ENCODE measurements around the gene TP53AIP1. TPM values are rescaled to one million over a fixed set of nuclear protein-coding genes. Genes with fewer than 3 reads are reported as not detected.

Gene TP53AIP1
- total RNA-seq, 1 experiment from 2014 or later = 2.3 TPM

GRCh38 chr11:128964463-128964930 lies 21.8 kb upstream of the TP53AIP1 start:
- TF ChIP-seq CTCF (conservative IDR thresholded peaks at IDR 0.05; ENCODE audit: low read depth, low read length) (no peak), EZH2 (IDR thresholded peaks at IDR 0.05; ENCODE audit: borderline replicate concordance, low read depth, low read length, poor library complexity, severe bottlenecking) (no peak)
- H3K27me3 ChIP-seq (replicated peaks; ENCODE audit: insufficient read depth, low read depth, low read length, poor library complexity) = no peaks in the 10 kb centered on the region
- no peaks in the 10 kb centered on the region for H3K4me1 ChIP-seq (ENCODE audit: insufficient read depth, low read length, poor library complexity, severe bottlenecking)
- POLR2A ChIA-PET (ENCODE audit: low non-redundant PET) = no interaction called here
- no TSS peak for BruUV-seq (replicated peaks)
- CTCF ChIA-PET = interaction anchor here (0.5 kb wide), 1 partner anchor 38 kb away, joined by 3 read pairs; no protein-coding TSS in a partner anchor
- no peaks in the 10 kb centered on the region for H3K9me3 ChIP-seq (ENCODE audit: low read depth, low read length, poor library complexity, severe bottlenecking)
- no peak overlapping the region for H3K4me3 ChIP-seq (ENCODE audit: low read depth, low read length, poor library complexity, severe bottlenecking)
- H3K27ac ChIP-seq (ENCODE audit: low read depth, low read length, poor library complexity, severe bottlenecking) = no peak overlapping the region
- no peak for DNase-seq (ENCODE audit: low spot score)
- intact Hi-C loops (cut with micrococcal nuclease; ENCODE audit: unreplicated experiment) = no loop called here
- H3K36me3 ChIP-seq (ENCODE audit: insufficient read depth, low read length, poor library complexity, severe bottlenecking) = peaks cover 7% of the 10 kb centered on the region

GRCh38 chr11:128963744-128964325 lies 21.2 kb upstream of the TP53AIP1 start:
- Histone ChIP-seq H3K9me3 (ENCODE audit: low read depth, low read length, poor library complexity, severe bottlenecking) (no peaks in the 10 kb centered on the region), H3K27ac (ENCODE audit: low read depth, low read length, poor library complexity, severe bottlenecking) (no peak overlapping the region), H3K4me3 (ENCODE audit: low read depth, low read length, poor library complexity, severe bottlenecking) (no peak overlapping the region), H3K27me3 (replicated peaks; ENCODE audit: insufficient read depth, low read depth, low read length, poor library complexity) (no peaks in the 10 kb centered on the region), H3K36me3 (ENCODE audit: insufficient read depth, low read length, poor library complexity, severe bottlenecking) (peaks cover under 1% of the 10 kb centered on the region), H3K4me1 (ENCODE audit: insufficient read depth, low read length, poor library complexity, severe bottlenecking) (no peaks in the 10 kb centered on the region)
- no peak for TF ChIP-seq CTCF (conservative IDR thresholded peaks at IDR 0.05; ENCODE audit: low read depth, low read length)
- no peak for TF ChIP-seq EZH2 (IDR thresholded peaks at IDR 0.05; ENCODE audit: borderline replicate concordance, low read depth, low read length, poor library complexity, severe bottlenecking)
- ChIA-PET CTCF (no interaction called here), POLR2A (ENCODE audit: low non-redundant PET) (no interaction called here)
- intact Hi-C loops (cut with micrococcal nuclease; ENCODE audit: unreplicated experiment) = no loop called here
- no peak for DNase-seq (ENCODE audit: low spot score)
- no TSS peak for BruUV-seq (replicated peaks)

GRCh38 chr11:128962896-128963295 lies 20.2 kb upstream of the TP53AIP1 start:
- Histone ChIP-seq H3K27me3 (replicated peaks; ENCODE audit: insufficient read depth, low read depth, low read length, poor library complexity) (no peaks in the 10 kb centered on the region), H3K27ac (ENCODE audit: low read depth, low read length, poor library complexity, severe bottlenecking) (no peak overlapping the region), H3K4me1 (ENCODE audit: insufficient read depth, low read length, poor library complexity, severe bottlenecking) (no peaks in the 10 kb centered on the region), H3K9me3 (ENCODE audit: low read depth, low read length, poor library complexity, severe bottlenecking) (no peaks in the 10 kb centered on the region), H3K36me3 (ENCODE audit: insufficient read depth, low read length, poor library complexity, severe bottlenecking) (no peaks in the 10 kb centered on the region), H3K4me3 (ENCODE audit: low read depth, low read length, poor library complexity, severe bottlenecking) (no peak overlapping the region)
- ChIA-PET POLR2A (ENCODE audit: low non-redundant PET) (interaction anchor here (0.5 kb wide), 1 partner anchor 39 kb away, joined by 7 read pairs; no protein-coding TSS in a partner anchor), CTCF (no interaction called here)
- DNase-seq (ENCODE audit: low spot score) = no peak
- no peak for TF ChIP-seq EZH2 (IDR thresholded peaks at IDR 0.05; ENCODE audit: borderline replicate concordance, low read depth, low read length, poor library complexity, severe bottlenecking)
- TF ChIP-seq CTCF (conservative IDR thresholded peaks at IDR 0.05; ENCODE audit: low read depth, low read length) = no peak
- no TSS peak for BruUV-seq (replicated peaks)
- intact Hi-C loops (cut with micrococcal nuclease; ENCODE audit: unreplicated experiment) = no loop called here

Measured in A673 (cell line).